Activated naive CD8-positive, alpha-beta T cell treated with anti-CD3 and anti-CD28 coated beads for 36 hours (primary cell): ENCODE data around the gene NMS. TPM values are rescaled to one million over a fixed set of nuclear protein-coding genes. Genes with fewer than 3 reads are reported as not detected.
A peak's percentile ranks its signal among the peaks of the same experiment; 100 is the strongest.
"Not testable (repeated sequence)": the region's sequence is repeated elsewhere in the genome, so short reads cannot be mapped to it uniquely, and the experiment has no call there.

Source experiments
- DNase-seq: peaks from one replicate; pipeline ENCODE4 v3.0.0; 2021
- H3K27ac Mint-ChIP-seq: one replicate; pipeline ENCODE4 v1.8.0; 2022; ENCODE audit warnings: mild to moderate bottlenecking, moderate library complexity, mixed read lengths
- H3K27me3 Mint-ChIP-seq: one replicate; pipeline ENCODE4 v1.8.0; 2022; ENCODE audit warnings: mild to moderate bottlenecking, mixed read lengths
- H3K36me3 Mint-ChIP-seq: one replicate; pipeline ENCODE4 v1.8.0; 2021; ENCODE audit warnings: mild to moderate bottlenecking, mixed read lengths
- H3K4me1 Mint-ChIP-seq: one replicate; pipeline ENCODE4 v1.8.0; 2021; ENCODE audit warnings: mixed read lengths
- H3K4me3 Mint-ChIP-seq: one replicate; pipeline ENCODE4 v1.8.0; 2022; ENCODE audit warnings: mild to moderate bottlenecking, moderate library complexity, mixed read lengths
- H3K9me3 Mint-ChIP-seq: one replicate; pipeline ENCODE4 v1.8.0; 2022; ENCODE audit warnings: mixed read lengths
- total RNA-seq, 2 experiments: library from RNA; stranded (reverse); gene quantifications; one replicate each; pipeline ENCODE4 v1.2.3, GENCODE V29; 2021

Gene NMS
- total RNA-seq, 2 experiments from 2014 or later: not detected

- H3K4me1 Mint-ChIP-seq, H3K9me3 Mint-ChIP-seq, H3K4me3 Mint-ChIP-seq, H3K36me3 Mint-ChIP-seq, H3K27ac Mint-ChIP-seq, H3K27me3 Mint-ChIP-seq, DNase-seq: not testable (repeated sequence)
Measured at GRCh38 chr2:100456357-100456756, 13.9 kb upstream of the NMS start.

GRCh38 chr2:100460904-100461530, 9.3 kb upstream of the NMS start:
- peaks cover 6% of the 10 kb centered on the region for H3K9me3 Mint-ChIP-seq
- H3K27me3 Mint-ChIP-seq: peaks cover 6% of the 10 kb centered on the region
- peaks cover 4% of the 10 kb centered on the region for H3K36me3 Mint-ChIP-seq
- no peak for DNase-seq
- H3K4me3 Mint-ChIP-seq: no peak overlapping the region
- no peaks in the 10 kb centered on the region for H3K4me1 Mint-ChIP-seq
- no peak overlapping the region for H3K27ac Mint-ChIP-seq

- Mint-ChIP-seq H3K36me3 (no peaks in the 10 kb centered on the region), H3K4me1 (no peaks in the 10 kb centered on the region), H3K27ac (no peak overlapping the region), H3K4me3 (no peak overlapping the region), H3K9me3 (peaks cover 2% of the 10 kb centered on the region), H3K27me3 (peaks cover 34% of the 10 kb centered on the region)
- peak; percentile 6 for DNase-seq
Measured at GRCh38 chr2:100470898-100471514, 724 bp downstream of the NMS start.

DNA sequence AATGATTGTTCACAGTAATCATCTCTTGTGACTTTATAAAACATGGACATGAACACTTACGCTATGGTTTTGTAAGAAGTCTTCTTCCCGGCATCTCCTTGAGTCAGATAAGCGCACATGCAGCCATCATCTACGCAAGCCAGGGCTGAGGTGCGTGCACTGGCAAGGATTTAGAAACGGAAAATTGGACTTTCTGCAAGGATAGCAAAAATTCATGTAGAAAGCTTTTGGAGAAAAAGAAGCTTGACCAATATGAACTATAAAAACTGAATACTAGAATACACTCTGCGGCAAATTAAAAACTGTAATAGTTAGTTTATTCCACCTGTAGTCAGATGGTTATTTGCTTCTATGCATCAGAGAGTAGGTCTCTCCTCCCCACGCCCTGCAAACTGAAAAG, 6.3 kb downstream of the NMS start:
- Mint-ChIP-seq H3K4me1 (no peaks in the 10 kb centered on the region), H3K27ac (no peak overlapping the region), H3K9me3 (no peaks in the 10 kb centered on the region), H3K27me3 (peaks cover 17% of the 10 kb centered on the region), H3K36me3 (no peaks in the 10 kb centered on the region), H3K4me3 (no peak overlapping the region)
- no peak for DNase-seq

DNA sequence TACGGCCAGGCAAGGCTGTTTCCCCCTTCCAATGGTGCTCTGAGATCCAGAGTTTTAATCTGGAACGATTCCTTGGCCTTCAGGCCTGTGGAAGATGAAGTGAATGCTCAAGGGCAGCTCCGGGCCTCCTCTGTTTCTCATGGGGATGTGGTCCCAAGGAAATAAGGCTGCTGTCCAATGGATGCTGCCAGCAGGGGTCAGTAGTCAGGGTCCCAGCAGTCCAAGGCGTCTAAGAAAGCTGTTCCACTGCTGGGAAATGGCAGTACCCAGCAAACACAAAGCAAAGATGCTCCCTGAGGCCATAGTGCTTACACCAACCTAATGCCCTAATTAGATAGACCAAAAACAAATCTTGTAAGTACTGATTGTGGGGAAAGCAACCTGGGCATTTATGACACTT, 12.5 kb downstream of the NMS start:
- DNase-seq: no peak
- H3K9me3 Mint-ChIP-seq: peaks cover 5% of the 10 kb centered on the region
- H3K27ac Mint-ChIP-seq: no peak overlapping the region
- H3K36me3 Mint-ChIP-seq: no peaks in the 10 kb centered on the region
- H3K27me3 Mint-ChIP-seq: peaks cover 5% of the 10 kb centered on the region
- no peak overlapping the region for H3K4me3 Mint-ChIP-seq
- no peaks in the 10 kb centered on the region for H3K4me1 Mint-ChIP-seq

DNA sequence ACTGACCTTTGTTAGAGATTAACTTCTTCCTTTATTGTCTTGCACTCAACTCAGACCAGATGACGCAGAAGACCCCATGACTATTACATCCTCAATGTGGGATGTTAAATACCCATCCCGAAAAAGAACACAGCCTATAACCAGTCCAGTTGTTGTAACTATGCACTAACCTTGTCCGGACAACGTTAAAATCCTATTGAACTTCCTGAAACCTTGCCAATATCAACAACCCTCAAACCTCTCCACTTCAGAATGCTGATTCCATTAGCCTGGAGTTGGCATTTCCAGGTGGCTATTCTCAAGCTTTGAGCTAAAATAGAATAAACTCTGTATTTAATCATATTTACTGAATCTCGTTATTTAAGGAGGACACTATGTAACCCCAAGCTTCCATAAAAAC, 13.6 kb downstream of the NMS start:
- no peak overlapping the region for H3K27ac Mint-ChIP-seq
- H3K36me3 Mint-ChIP-seq: no peaks in the 10 kb centered on the region
- DNase-seq: no peak
- no peaks in the 10 kb centered on the region for H3K27me3 Mint-ChIP-seq
- H3K4me3 Mint-ChIP-seq: no peak overlapping the region
- no peaks in the 10 kb centered on the region for H3K4me1 Mint-ChIP-seq
- H3K9me3 Mint-ChIP-seq: peaks cover 5% of the 10 kb centered on the region

DNA sequence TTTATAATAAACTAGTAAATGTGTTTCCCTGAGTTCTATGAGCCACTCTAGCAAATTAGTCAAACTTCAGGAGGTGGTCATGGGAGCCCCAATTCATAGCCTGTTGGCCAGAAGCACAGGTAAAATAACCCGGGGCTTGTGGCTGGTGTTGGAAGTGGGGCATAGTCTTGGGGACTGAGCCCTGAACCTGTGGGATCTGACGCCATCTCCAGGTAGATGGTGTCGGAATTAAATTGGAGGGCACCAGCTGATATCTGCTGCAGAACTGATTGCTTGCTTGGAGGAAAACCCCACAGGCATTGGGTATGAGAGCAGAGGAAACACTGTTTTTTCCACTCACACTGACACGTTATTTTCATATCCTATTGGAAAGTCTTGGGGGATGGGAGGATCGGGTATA, 14.1 kb downstream of the NMS start:
- H3K4me3 Mint-ChIP-seq: no peak overlapping the region
- no peaks in the 10 kb centered on the region for H3K36me3 Mint-ChIP-seq
- H3K9me3 Mint-ChIP-seq: peaks cover 5% of the 10 kb centered on the region
- DNase-seq: no peak
- H3K27me3 Mint-ChIP-seq: no peaks in the 10 kb centered on the region
- no peaks in the 10 kb centered on the region for H3K4me1 Mint-ChIP-seq
- H3K27ac Mint-ChIP-seq: no peak overlapping the region

GRCh38 chr2:100485396-100485795, 15.1 kb downstream of the NMS start:
- Mint-ChIP-seq H3K9me3 (peaks cover 5% of the 10 kb centered on the region), H3K4me3 (no peak overlapping the region), H3K27ac (no peak overlapping the region), H3K27me3 (no peaks in the 10 kb centered on the region), H3K4me1 (no peaks in the 10 kb centered on the region), H3K36me3 (no peaks in the 10 kb centered on the region)
- no peak for DNase-seq

DNA sequence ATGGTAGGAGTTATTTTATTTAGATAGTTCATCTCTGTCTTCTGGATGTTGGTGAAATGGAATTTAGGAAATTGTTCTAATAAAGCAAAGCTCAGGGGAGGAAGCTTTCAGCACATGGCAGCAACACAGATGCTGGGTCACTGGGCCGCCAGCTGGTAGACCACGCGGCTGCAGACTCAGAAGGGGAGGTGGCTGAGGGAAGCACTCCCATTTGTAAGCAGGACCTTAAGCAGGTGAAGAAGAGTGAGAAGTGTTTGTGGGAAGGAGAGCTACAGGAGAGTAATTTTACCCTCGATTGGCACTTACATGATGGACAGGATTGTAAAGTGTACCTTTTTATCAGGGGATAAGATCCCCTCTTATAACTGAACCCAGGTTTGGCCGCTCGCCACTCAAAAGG, 24.4 kb downstream of the NMS start:
- H3K9me3 Mint-ChIP-seq: peaks cover 3% of the 10 kb centered on the region

DNA sequence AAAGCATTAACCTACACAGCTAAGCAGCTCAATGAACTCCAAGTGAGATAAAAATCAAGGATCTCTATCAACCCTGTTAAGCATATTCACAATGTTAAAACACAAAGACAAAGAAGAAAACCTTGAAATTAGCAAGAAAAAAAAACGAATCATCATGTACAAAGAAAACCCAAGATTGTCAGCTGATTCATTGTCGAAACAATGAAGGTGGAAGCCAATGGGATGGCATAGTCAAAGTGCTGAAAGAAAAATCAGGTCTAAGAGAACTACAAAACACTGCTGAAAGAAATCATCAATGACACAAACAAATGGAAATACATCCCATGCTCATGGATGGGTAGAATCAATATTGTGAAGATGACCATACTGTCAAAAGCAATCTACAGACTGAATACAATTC, 32.5 kb downstream of the NMS start:
- Mint-ChIP-seq H3K9me3 (peaks cover 18% of the 10 kb centered on the region), H3K27ac (no peak overlapping the region), H3K36me3 (peaks cover 10% of the 10 kb centered on the region), H3K4me3 (no peak overlapping the region), H3K4me1 (no peaks in the 10 kb centered on the region), H3K27me3 (peaks cover 16% of the 10 kb centered on the region)
- no peak for DNase-seq

More for the DNA sequence above, 24.4 kb downstream of the NMS start:
- Mint-ChIP-seq H3K27me3 (peaks cover 4% of the 10 kb centered on the region), H3K27ac (no peak overlapping the region), H3K36me3 (no peaks in the 10 kb centered on the region), H3K4me1 (no peaks in the 10 kb centered on the region), H3K4me3 (no peak overlapping the region)
- no peak for DNase-seq

- no peak overlapping the region for H3K27ac Mint-ChIP-seq
- no peaks in the 10 kb centered on the region for H3K4me1 Mint-ChIP-seq
- peaks cover 16% of the 10 kb centered on the region for H3K27me3 Mint-ChIP-seq
- no peak for DNase-seq
- H3K36me3 Mint-ChIP-seq: peaks cover 13% of the 10 kb centered on the region
- H3K4me3 Mint-ChIP-seq: no peak overlapping the region
- peaks cover 15% of the 10 kb centered on the region for H3K9me3 Mint-ChIP-seq
Measured at GRCh38 chr2:100504542-100504941, 34.3 kb downstream of the NMS start.

DNA sequence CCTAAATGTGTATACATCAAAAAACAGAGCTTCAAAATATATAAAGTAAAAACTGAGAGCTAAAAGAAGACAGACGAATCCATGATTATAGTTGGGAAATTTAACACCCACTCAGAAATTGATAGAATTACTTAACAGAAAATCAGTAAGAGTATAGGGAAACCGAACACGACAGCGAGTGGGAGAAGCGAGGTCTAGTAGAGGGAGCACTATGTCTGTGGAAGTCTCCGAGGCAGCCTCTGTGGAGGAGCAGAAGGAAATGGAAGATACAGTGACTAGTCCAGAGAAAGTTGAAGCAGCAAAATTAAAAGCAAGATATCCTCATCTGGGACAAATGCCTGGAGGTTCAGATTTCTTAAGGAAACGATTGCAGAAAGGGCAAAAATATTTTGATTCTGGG, 38.8 kb downstream of the NMS start:
- Mint-ChIP-seq H3K4me1 (peaks cover 5% of the 10 kb centered on the region), H3K27me3 (no peaks in the 10 kb centered on the region), H3K9me3 (peaks cover 3% of the 10 kb centered on the region), H3K36me3 (peaks cover 3% of the 10 kb centered on the region), H3K4me3 (no peak overlapping the region), H3K27ac (no peak overlapping the region)
- no peak for DNase-seq

DNA sequence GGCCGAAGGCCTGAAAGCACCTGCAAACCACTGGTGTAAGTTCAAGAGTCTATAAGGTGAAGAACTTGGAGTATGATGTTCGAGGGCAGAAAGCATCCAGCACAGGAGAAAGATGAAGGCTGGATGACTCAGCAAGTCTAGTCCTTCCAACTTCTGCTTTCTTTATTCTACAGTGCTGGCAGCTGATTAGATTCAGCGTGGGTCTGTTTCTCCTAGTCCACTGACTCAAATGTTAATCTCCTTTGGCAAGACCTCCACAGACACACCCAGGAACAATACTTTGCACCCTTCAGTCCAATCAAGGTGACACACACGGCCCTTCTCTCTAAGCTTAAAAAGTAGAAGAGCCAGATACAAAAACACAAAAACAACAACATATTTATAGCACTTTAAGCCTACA, 43.4 kb downstream of the NMS start:
- Mint-ChIP-seq H3K4me1 (peaks cover 5% of the 10 kb centered on the region), H3K9me3 (no peaks in the 10 kb centered on the region), H3K27me3 (peaks cover 3% of the 10 kb centered on the region), H3K4me3 (no peak overlapping the region), H3K36me3 (no peaks in the 10 kb centered on the region), H3K27ac (no peak overlapping the region)
- DNase-seq: no peak

- Mint-ChIP-seq H3K9me3 (no peaks in the 10 kb centered on the region), H3K27me3 (peaks cover 3% of the 10 kb centered on the region), H3K4me1 (peaks cover 5% of the 10 kb centered on the region), H3K4me3 (no peak overlapping the region), H3K36me3 (no peaks in the 10 kb centered on the region), H3K27ac (no peak overlapping the region)
- no peak for DNase-seq
Measured at GRCh38 chr2:100517556-100517955, 47.3 kb downstream of the NMS start.

- no peaks in the 10 kb centered on the region for H3K36me3 Mint-ChIP-seq
- no peaks in the 10 kb centered on the region for H3K9me3 Mint-ChIP-seq
- peaks cover 3% of the 10 kb centered on the region for H3K27me3 Mint-ChIP-seq
- no peak overlapping the region for H3K4me3 Mint-ChIP-seq
- no peak overlapping the region for H3K27ac Mint-ChIP-seq
- DNase-seq: no peak
- peaks cover under 1% of the 10 kb centered on the region for H3K4me1 Mint-ChIP-seq
Measured at GRCh38 chr2:100518801-100519200, 48.5 kb downstream of the NMS start.

DNA sequence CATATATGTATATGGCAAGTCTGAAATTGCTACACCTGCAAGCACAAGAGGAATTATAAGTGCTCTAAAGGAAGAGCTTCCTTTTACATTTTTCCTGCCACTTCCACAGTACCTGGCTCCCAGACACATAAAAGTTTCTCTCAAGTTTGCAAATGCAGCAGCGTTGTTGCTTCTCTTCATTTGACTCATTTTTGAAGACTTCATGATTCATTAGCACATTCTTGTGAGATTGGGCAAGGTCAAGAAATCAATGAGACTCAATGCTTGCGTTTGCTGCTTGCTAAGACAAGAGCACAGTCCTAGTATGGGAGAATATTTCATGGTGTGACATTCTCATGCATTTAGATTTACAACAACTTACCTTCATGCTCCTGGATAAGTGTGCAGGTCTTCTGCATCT, 49.9 kb downstream of the NMS start:
- H3K36me3 Mint-ChIP-seq: no peaks in the 10 kb centered on the region
- H3K27ac Mint-ChIP-seq: no peak overlapping the region
- peaks cover 3% of the 10 kb centered on the region for H3K27me3 Mint-ChIP-seq
- no peak overlapping the region for H3K4me3 Mint-ChIP-seq
- H3K9me3 Mint-ChIP-seq: no peaks in the 10 kb centered on the region
- H3K4me1 Mint-ChIP-seq: no peaks in the 10 kb centered on the region
- no peak for DNase-seq
